HG03025 (cell line): Measurements from ENCODE around the gene CDKN2AIP.
"Not testable (repeated sequence)": the region's sequence is repeated elsewhere in the genome, so short reads cannot be mapped to it uniquely, and the experiment has no call there.

Experiments
- ATAC-seq: cut with Tn5 transposase; IDR thresholded peaks from one replicate; pipeline ENCODE4 v1.9.1; 2021; ENCODE audit warnings: mild to moderate bottlenecking, moderate library complexity; ENCODE audit not compliant: unreplicated experiment, low FRiP score

CDKN2AIP gene

GRCh38 chr4:183445097-183445428, 627 bp downstream of the CDKN2AIP start:
- ATAC-seq, result no peak

GRCh38 chr4:183447646-183448045, 3.2 kb downstream of the CDKN2AIP start:
- ATAC-seq, result no peak

GRCh38 chr4:183448436-183448835, 4.0 kb downstream of the CDKN2AIP start:
- ATAC-seq, result no peak

- no peak for ATAC-seq
These were observed 4.9 kb downstream of the CDKN2AIP start for GRCh38 chr4:183449193-183449882.

GRCh38 chr4:183450108-183450507, 5.7 kb downstream of the CDKN2AIP start:
- no peak for ATAC-seq

GRCh38 chr4:183455431-183456195, 11.2 kb downstream of the CDKN2AIP start:
- ATAC-seq, result no peak

- ATAC-seq, result no peak
These were observed 13.6 kb downstream of the CDKN2AIP start for GRCh38 chr4:183458005-183458404.

- not testable (repeated sequence) for ATAC-seq
These were observed 19.6 kb downstream of the CDKN2AIP start for GRCh38 chr4:183463903-183464619.

- ATAC-seq, result not testable (repeated sequence)
These were observed 21.4 kb downstream of the CDKN2AIP start for GRCh38 chr4:183465879-183466278.

- no peak for ATAC-seq
These were observed 22.8 kb downstream of the CDKN2AIP start for GRCh38 chr4:183467246-183467645.

- no peak for ATAC-seq
These were observed 24.0 kb downstream of the CDKN2AIP start for GRCh38 chr4:183468210-183469095.

- no peak for ATAC-seq
These were observed 24.8 kb downstream of the CDKN2AIP start for GRCh38 chr4:183469285-183469684.

GRCh38 chr4:183469936-183470335, 25.5 kb downstream of the CDKN2AIP start:
- no peak for ATAC-seq

GRCh38 chr4:183470821-183471220, 26.4 kb downstream of the CDKN2AIP start:
- no peak for ATAC-seq

- peak; percentile 59 for ATAC-seq
These were observed 27.7 kb downstream of the CDKN2AIP start for GRCh38 chr4:183471946-183472708.

- no peak for ATAC-seq
These were observed 33.7 kb downstream of the CDKN2AIP start for GRCh38 chr4:183478123-183478522.

- no peak for ATAC-seq
These were observed 34.5 kb downstream of the CDKN2AIP start for GRCh38 chr4:183478926-183479325.

- not testable (repeated sequence) for ATAC-seq
These were observed 38.2 kb downstream of the CDKN2AIP start for GRCh38 chr4:183482515-183483095.

- ATAC-seq, result no peak
These were observed 39.6 kb downstream of the CDKN2AIP start for GRCh38 chr4:183483997-183484396.
